HCT116 (cell line): ENCODE results near the gene ABCC8. TPM values are rescaled to one million over a fixed set of nuclear protein-coding genes. Genes with fewer than 3 reads are reported as not detected.

Source experiments
- ATAC-seq: fragments of 200-7000 bp; cut with Tn5 transposase; 2 replicates; pipeline ENCODE4 v1.9.1; 2020; ENCODE audit warnings: mild to moderate bottlenecking, moderate library complexity
- BruUV-seq: library from RNA; stranded (reverse); fragments of 400-500 nt; replicated peaks from 2 replicates; lab custom pipeline; 2021; lab: Mats Ljungman, UMichigan
- CTCF ChIA-PET: fragments of 300-600 bp; sonication (Branson Sonifier 250); formaldehyde crosslinking; loops from one replicate; lab custom pipeline; 2021; ENCODE audit warnings: antibody characterized with exemption; lab: Charles Lee
- POLR2A ChIA-PET: fragments of 300-600, 350-600 bp; sonication (Branson Sonifier 250); formaldehyde crosslinking; loops from one replicate; lab custom pipeline; 2021; ENCODE audit warnings: antibody characterized with exemption; lab: Charles Lee
- RAD21 ChIA-PET, 2 experiments: fragments of 300-600 bp; sonication (Branson Sonifier 250); formaldehyde crosslinking; loops; one replicate each; lab custom pipeline; 2023; ENCODE audit warnings: low total read pairs in 2 of 2; ENCODE audit not compliant: uncharacterized antibody in 2 of 2, unreplicated experiment in 2 of 2, low non-redundant PET in 1 of 2; lab: Charles Lee
- DNase-seq: peaks from one replicate; pipeline ENCODE4 v3.0.0-alpha.2; 2010; ENCODE audit warnings: low read depth, low spot score
- H2AFZ ChIP-seq: fragments of 200-600 bp; shearing (Covaris generic), sonication (generic); 2 replicates; pipeline ENCODE4 v1.6.1; 2017; ENCODE audit warnings: low read depth, mixed run types, mixed read lengths, antibody characterized with exemption, low read length; ENCODE audit not compliant: poor library complexity, severe bottlenecking
- H3K27ac ChIP-seq: 2 replicates; pipeline ENCODE4 v1.5.1; 2012; ENCODE audit warnings: low read depth, low read length
- H3K27me3 ChIP-seq: fragments of 200-600 bp; sonication (generic); 2 replicates; pipeline ENCODE4 v1.6.1; 2016; ENCODE audit warnings: mixed run types, low read length, mixed read lengths; ENCODE audit not compliant: insufficient read depth
- H3K36me3 ChIP-seq, 2 experiments: fragments of 200-500 bp in 1 of 2; fragments of 200-600 bp in 1 of 2; sonication (Bioruptor generic) in 1 of 2; sonication (generic) in 1 of 2; 2 replicates each; pipeline versions ENCODE4 v1.5.1 to v1.6.1; 2014 to 2016; ENCODE audit warnings: low read length in 2 of 2, inconsistent platforms in 1 of 2, mixed read lengths in 1 of 2, mixed run types in 1 of 2; ENCODE audit not compliant: insufficient read depth in 2 of 2, control insufficient read depth in 1 of 2
- H3K4me1 ChIP-seq, 2 experiments: fragments of 200-600 bp in 1 of 2; sonication (generic) in 1 of 2; 2 replicates each; pipeline versions ENCODE4 v1.5.1 to v1.6.1; 2012 to 2017; ENCODE audit warnings: low read length in 2 of 2, inconsistent platforms in 1 of 2, mild to moderate bottlenecking in 1 of 2, mixed read lengths in 1 of 2, mixed run types in 1 of 2, moderate library complexity in 1 of 2; ENCODE audit not compliant: insufficient read depth in 2 of 2, control insufficient read depth in 1 of 2
- H3K4me2 ChIP-seq: fragments of 200-600 bp; sonication (generic); 2 replicates; pipeline ENCODE4 v1.6.1; 2017; ENCODE audit warnings: mixed run types, low read length, mixed read lengths
- H3K4me3 ChIP-seq, 2 experiments: fragments of 200-600 bp in 1 of 2; sonication (generic) in 1 of 2; replicated peaks in 1 of 2; 2 replicates each; pipeline ENCODE4 v1.5.1; 2011 to 2016; ENCODE audit warnings: low read length in 2 of 2, control low read depth in 1 of 2, low read depth in 1 of 2, mild to moderate bottlenecking in 1 of 2, mixed read lengths in 1 of 2, mixed run types in 1 of 2
- H3K79me2 ChIP-seq: fragments of 200-600 bp; sonication (generic); 2 replicates; pipeline ENCODE4 v1.6.1; 2017; ENCODE audit warnings: mild to moderate bottlenecking, mixed run types, low read length, moderate library complexity, mixed read lengths; ENCODE audit not compliant: insufficient read depth
- H3K9ac ChIP-seq: fragments of 200-600 bp; sonication (generic); 2 replicates; pipeline ENCODE4 v1.6.1; 2016; ENCODE audit warnings: low read length, mixed read lengths
- H3K9me2 ChIP-seq: fragments of 200-600 bp; sonication (generic), shearing (Covaris generic); 2 replicates; pipeline ENCODE4 v1.6.1; 2017; ENCODE audit warnings: mixed run types, mild to moderate bottlenecking, moderate library complexity; ENCODE audit not compliant: insufficient read depth
- H3K9me3 ChIP-seq, 2 experiments: fragments of 200-500 bp in 1 of 2; fragments of 200-600 bp in 1 of 2; sonication (Bioruptor generic) in 1 of 2; sonication (generic) in 1 of 2; 2 replicates each; pipeline ENCODE4 v1.6.1; 2014 to 2017; ENCODE audit warnings: low read length in 2 of 2, mixed read lengths in 2 of 2, inconsistent platforms in 1 of 2, low read depth in 1 of 2, mild to moderate bottlenecking in 1 of 2, mixed run types in 1 of 2, moderate library complexity in 1 of 2; ENCODE audit not compliant: control insufficient read depth in 1 of 2, insufficient read depth in 1 of 2
- H4K20me1 ChIP-seq: fragments of 200-600 bp; sonication (generic), shearing (Covaris generic); 2 replicates; pipeline ENCODE4 v1.6.1; 2017; ENCODE audit warnings: mixed run types, mild to moderate bottlenecking, moderate library complexity; ENCODE audit not compliant: insufficient read depth
- CBX3 ChIP-seq: IDR thresholded peaks from 2 replicates; pipeline ENCODE4 v1.6.1; 2012; ENCODE audit warnings: low read depth
- CEBPB ChIP-seq: IDR thresholded peaks from 2 replicates; pipeline ENCODE4 v1.6.1; 2012; ENCODE audit warnings: low read depth
- EGR1 ChIP-seq: IDR thresholded peaks from 2 replicates; pipeline ENCODE4 v1.6.1; 2012; ENCODE audit warnings: low read depth
- ELF1 ChIP-seq: IDR thresholded peaks from 2 replicates; pipeline ENCODE4 v1.6.1; 2012; ENCODE audit warnings: low read depth, borderline replicate concordance
- EZH2phosphoT487 ChIP-seq: fragments of 200-600 bp; IDR thresholded peaks from 2 replicates; pipeline ENCODE4 v1.6.1; 2018; ENCODE audit warnings: antibody characterized with exemption, borderline replicate concordance
- FOSL1 ChIP-seq: IDR thresholded peaks from 2 replicates; pipeline ENCODE4 v1.6.1; 2012; ENCODE audit warnings: low read depth
- JUND ChIP-seq: IDR thresholded peaks from 2 replicates; pipeline ENCODE4 v1.6.1; 2012
- POLR2A ChIP-seq: IDR thresholded peaks from 2 replicates; pipeline ENCODE4 v1.7.0; 2011; ENCODE audit warnings: borderline replicate concordance; ENCODE audit not compliant: insufficient read depth, insufficient read length; ENCODE audit errors: extremely low read depth
- POLR2AphosphoS5 ChIP-seq: IDR thresholded peaks from 2 replicates; pipeline ENCODE4 v1.6.1; 2011; ENCODE audit warnings: mild to moderate bottlenecking, low read depth, low read length, moderate library complexity
- REST ChIP-seq: IDR thresholded peaks from 2 replicates; pipeline ENCODE4 v1.6.1; 2012; ENCODE audit warnings: low read depth
- SIN3A ChIP-seq: IDR thresholded peaks from 2 replicates; pipeline ENCODE4 v1.6.1; 2012; ENCODE audit warnings: low read depth
- SP1 ChIP-seq: IDR thresholded peaks from 2 replicates; pipeline ENCODE4 v1.6.1; 2012; ENCODE audit warnings: low read depth
- SRF ChIP-seq: IDR thresholded peaks from 2 replicates; pipeline ENCODE4 v1.6.1; 2012; ENCODE audit warnings: low read depth
- TCF7L2 ChIP-seq: IDR thresholded peaks from 2 replicates; pipeline ENCODE4 v1.7.0; 2011; ENCODE audit warnings: borderline replicate concordance, inconsistent platforms; ENCODE audit not compliant: insufficient read depth, insufficient read length; ENCODE audit errors: extremely low read depth
- YY1 ChIP-seq: IDR thresholded peaks from 2 replicates; pipeline ENCODE4 v1.6.1; 2011; ENCODE audit warnings: low read length, low read depth, moderate library complexity, mild to moderate bottlenecking; ENCODE audit not compliant: insufficient replicate concordance; ENCODE audit errors: extremely low read depth
- ZFX ChIP-seq: fragments of 450-650 bp; IDR thresholded peaks from 2 replicates; pipeline ENCODE4 v1.6.1; 2017
- intact Hi-C: fragments of 100-400 bp; cut with micrococcal nuclease; formaldehyde crosslinking; loops from 2 replicates; pipeline ENCODE4 v1.10.0; 2022
- total RNA-seq: library from RNA; stranded (reverse); gene quantifications from one replicate; pipeline ENCODE4 v1.2.1, GENCODE V29; 2021; ENCODE audit not compliant: unreplicated experiment
- TF ChIP-seq, protein P1 (sequence below), 3 experiments: fragments of 200-600 bp in 1 of 3; sonication (generic) in 1 of 3; IDR thresholded peaks in 2 of 3; conservative IDR thresholded peaks in 1 of 3; 2 replicates each; pipeline ENCODE4 v1.5.1; 2012 to 2017; ENCODE audit warnings: low read depth in 2 of 3, low read length in 2 of 3, antibody characterized with exemption in 1 of 3, borderline replicate concordance in 1 of 3, control low read depth in 1 of 3, mild to moderate bottlenecking in 1 of 3, mixed read lengths in 1 of 3, mixed run types in 1 of 3, moderate library complexity in 1 of 3; ENCODE audit not compliant: insufficient read depth in 1 of 3
- TF ChIP-seq, protein P2 (sequence below): IDR thresholded peaks from 2 replicates; pipeline ENCODE4 v1.6.1; 2012

ABCC8 gene
- total RNA-seq, 1 experiment from 2014 or later, result 0.39 TPM

- H3K9ac ChIP-seq, result no peak overlapping the region
- ChIA-PET RAD21 (interaction anchor here in 1 of 2 experiments (0.8 kb wide), 1 partner anchor 92 kb away, joined by 4 read pairs; no protein-coding TSS in a partner anchor), POLR2A (no interaction called here), CTCF (interaction anchor here (0.8 to 2.5 kb wide), 3 partner anchors 11 to 120 kb away, joined by 4 to 8 read pairs (median 5); no protein-coding TSS in a partner anchor)
- H3K36me3 ChIP-seq, result no peaks in the 10 kb centered on the region
- no peak for ATAC-seq
- no peaks in the 10 kb centered on the region for H3K79me2 ChIP-seq
- no peaks in the 10 kb centered on the region for H3K27me3 ChIP-seq
- H3K9me2 ChIP-seq, result no peaks in the 10 kb centered on the region
- DNase-seq, result no peak
- intact Hi-C loops, result loop anchor here (5.0 kb wide), 1 partner anchor 344 kb away; the partner anchor contains the start of gene KCNC1
- H4K20me1 ChIP-seq, result no peaks in the 10 kb centered on the region
- no peak overlapping the region for H2AFZ ChIP-seq
- H3K4me2 ChIP-seq, result 0 out of 2 replicates have a peak overlapping the region, but pooled peaks have one; percentile 91
- H3K27ac ChIP-seq, result no peak overlapping the region
- no peaks in the 10 kb centered on the region for H3K9me3 ChIP-seq
- BruUV-seq, result no TSS peak
- TF ChIP-seq FOSL1, result no peak
- TF ChIP-seq CBX3, result no peak
- no peak for TF ChIP-seq ZFX
- TF ChIP-seq EZH2phosphoT487, result no peak
- no peak for TF ChIP-seq POLR2AphosphoS5
- TF ChIP-seq, protein P1, sequence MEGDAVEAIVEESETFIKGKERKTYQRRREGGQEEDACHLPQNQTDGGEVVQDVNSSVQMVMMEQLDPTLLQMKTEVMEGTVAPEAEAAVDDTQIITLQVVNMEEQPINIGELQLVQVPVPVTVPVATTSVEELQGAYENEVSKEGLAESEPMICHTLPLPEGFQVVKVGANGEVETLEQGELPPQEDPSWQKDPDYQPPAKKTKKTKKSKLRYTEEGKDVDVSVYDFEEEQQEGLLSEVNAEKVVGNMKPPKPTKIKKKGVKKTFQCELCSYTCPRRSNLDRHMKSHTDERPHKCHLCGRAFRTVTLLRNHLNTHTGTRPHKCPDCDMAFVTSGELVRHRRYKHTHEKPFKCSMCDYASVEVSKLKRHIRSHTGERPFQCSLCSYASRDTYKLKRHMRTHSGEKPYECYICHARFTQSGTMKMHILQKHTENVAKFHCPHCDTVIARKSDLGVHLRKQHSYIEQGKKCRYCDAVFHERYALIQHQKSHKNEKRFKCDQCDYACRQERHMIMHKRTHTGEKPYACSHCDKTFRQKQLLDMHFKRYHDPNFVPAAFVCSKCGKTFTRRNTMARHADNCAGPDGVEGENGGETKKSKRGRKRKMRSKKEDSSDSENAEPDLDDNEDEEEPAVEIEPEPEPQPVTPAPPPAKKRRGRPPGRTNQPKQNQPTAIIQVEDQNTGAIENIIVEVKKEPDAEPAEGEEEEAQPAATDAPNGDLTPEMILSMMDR (IDR thresholded peaks at IDR 0.05 in 2 of 3, conservative IDR thresholded peaks at IDR 0.05 in 1 of 3; ENCODE audit: borderline replicate concordance in 1 of 3, insufficient read depth in 1 of 3, low read depth in 2 of 3, low read length in 2 of 3), result no peak
- no peak for TF ChIP-seq REST
- TF ChIP-seq SP1, result no peak
- TF ChIP-seq POLR2A, result no peak
- TF ChIP-seq, protein P2, sequence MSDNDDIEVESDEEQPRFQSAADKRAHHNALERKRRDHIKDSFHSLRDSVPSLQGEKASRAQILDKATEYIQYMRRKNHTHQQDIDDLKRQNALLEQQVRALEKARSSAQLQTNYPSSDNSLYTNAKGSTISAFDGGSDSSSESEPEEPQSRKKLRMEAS, result no peak
- no peak for TF ChIP-seq JUND
- no peak for TF ChIP-seq YY1
- no peak for TF ChIP-seq CEBPB
- no peak for TF ChIP-seq SRF
- TF ChIP-seq EGR1, result no peak
- TF ChIP-seq SIN3A, result no peak
- no peak for TF ChIP-seq ELF1
- no peak for TF ChIP-seq TCF7L2
- peaks cover 0 to 19% of the 10 kb centered on the region in 2 experiments; a peak in 3 of 4 replicates for H3K4me1 ChIP-seq
- H3K4me3 ChIP-seq, result no peak overlapping the region
Observed at GRCh38 chr11:17387811-17388210, 88.8 kb downstream of the ABCC8 start.
